Left kidney (tissue), 8 donors: ENCODE results near the gene FNDC8. TPM values are rescaled to one million over a fixed set of nuclear protein-coding genes. Genes with fewer than 3 reads are reported as not detected.
"Not testable (repeated sequence)": the region's sequence is repeated elsewhere in the genome, so short reads cannot be mapped to it uniquely, and the experiment has no call there.

Experiments used
- DNase-seq: peaks from one replicate; pipeline ENCODE4 v3.0.0-alpha.2; 2013
- long read RNA-seq, 8 donors: transcript quantifications; one replicate each; lab custom pipeline, GENCODE V29; 2026
- polyA plus RNA-seq: library from polyadenylated mRNA; unstranded; fragments of 120-200 nt; gene quantifications from one replicate; pipeline ENCODE4 v1.2.1, GENCODE V29; 2013; ENCODE audit not compliant: insufficient read length

Gene FNDC8
- not detected for polyA plus RNA-seq
- long read RNA-seq, donor 1, partial matches to known transcripts = 5 of 5 reads
- long read RNA-seq, donor 1, other reads (novel, unspliced or antisense) = 0 of 5 reads
- long read RNA-seq, donor 2 = 0 reads
- long read RNA-seq, donor 3 = 0 reads
- long read RNA-seq, donor 4 = 0 reads
- long read RNA-seq, donor 5 = 0 reads
- long read RNA-seq, donor 6 = 0 reads
- long read RNA-seq, donor 7 = 0 reads
- long read RNA-seq, donor 8 = 0 reads

DNA sequence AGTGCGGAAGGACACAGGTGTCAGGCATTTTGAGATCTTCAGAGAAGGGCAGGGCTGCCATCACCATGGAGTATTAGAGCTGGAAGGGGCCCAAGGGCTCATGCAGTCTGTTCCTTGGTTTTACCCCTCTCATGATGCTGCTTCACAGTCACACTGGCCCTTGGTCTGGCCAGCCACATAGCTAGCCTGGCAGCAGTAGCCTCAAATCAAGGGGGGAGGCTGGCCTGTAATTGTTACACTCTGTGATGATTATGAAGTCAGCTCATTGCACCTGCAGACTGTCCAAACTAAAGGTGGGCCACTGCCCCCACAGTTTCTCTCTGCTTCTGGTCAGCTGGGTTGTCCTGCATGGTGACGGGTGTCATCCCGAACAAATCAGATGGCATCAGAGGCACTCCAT, at the start of gene FNDC8:
TSS of gene FNDC8 (plus strand) at position 301 of the 400 bp plus-strand sequence. CDS start at position 380, 79 bp downstream.
- no peak for DNase-seq

DNA sequence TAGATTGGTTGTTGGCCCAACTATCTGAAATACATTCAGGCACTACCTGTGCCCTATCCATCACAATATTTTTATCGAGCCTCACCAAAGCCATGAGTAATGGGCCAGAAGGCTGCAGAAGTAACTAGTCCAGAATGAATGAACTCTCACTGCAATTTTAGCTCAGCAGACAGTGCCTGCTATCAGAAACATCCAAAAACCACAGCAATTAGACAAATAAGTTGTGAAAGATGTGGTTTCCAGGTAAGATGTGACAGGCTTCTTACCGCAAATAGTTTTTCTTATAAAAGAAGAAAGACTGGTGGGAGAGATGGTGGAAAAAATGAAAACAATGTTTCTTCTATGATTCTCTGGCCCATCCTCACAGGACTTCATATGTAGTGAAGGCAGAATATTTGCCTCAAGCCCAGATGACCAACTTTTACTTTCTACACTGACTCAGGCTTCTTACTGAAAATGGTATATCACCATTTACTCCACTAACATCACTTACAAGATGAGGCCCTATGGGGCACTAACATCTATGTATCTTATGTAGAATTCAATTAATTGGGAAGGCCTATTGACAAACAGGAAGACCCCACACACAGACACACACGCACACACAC, 48.1 kb upstream of the FNDC8 start:
- DNase-seq = no peak

DNA sequence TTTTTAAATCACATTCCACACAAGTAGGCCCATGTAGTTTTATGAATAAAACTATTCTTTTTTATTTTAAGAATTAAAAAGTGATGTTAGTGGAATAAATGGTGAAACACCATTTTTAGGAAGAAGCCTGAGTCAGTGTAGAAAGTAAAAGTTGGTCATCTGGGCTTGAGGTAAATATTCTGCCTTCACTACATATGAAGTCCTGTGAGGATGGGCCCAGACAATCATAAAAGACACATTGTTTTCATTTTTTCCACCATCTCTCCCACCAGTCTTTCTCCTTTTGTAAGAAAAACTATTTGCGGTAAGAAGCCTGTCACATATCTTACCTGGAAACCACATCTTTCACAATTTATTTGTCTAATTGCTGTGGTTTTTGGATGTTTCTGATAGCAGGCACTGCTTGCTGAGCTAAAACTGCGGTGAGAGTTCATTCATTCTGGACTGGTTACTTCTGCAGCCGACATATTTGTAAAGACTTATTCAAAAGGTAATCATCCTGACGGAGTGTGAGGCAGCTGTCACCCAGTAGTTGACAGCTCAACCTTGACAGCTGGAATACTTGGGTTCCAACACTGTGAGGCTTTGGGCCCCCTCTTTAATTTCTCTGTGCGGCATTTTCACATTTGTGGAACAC, 47.3 kb upstream of the FNDC8 start:
- no peak for DNase-seq

GRCh38 chr17:35074711-35075707, 46.4 kb upstream of the FNDC8 start:
- DNase-seq = no peak

DNA sequence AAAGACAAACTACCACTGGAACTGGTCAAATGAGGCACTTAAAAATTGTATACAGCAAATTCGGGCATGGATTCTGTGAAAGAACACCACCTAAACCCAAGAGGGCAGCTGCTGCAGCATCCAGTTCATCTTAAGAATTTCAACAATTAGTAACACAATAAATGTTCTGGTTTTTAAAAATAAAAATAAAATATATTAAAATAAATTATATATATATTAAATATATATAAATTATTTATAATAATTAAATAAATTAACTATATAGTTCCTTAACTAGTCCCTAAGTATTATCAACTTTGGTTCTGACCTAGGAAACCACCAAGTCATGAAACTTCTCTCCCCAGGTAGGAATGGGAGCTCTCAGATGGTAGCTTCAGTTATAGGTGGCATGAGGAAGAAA, 44.5 kb upstream of the FNDC8 start:
- DNase-seq = no peak

GRCh38 chr17:35079547-35080423, 41.6 kb upstream of the FNDC8 start:
- no peak for DNase-seq

DNA sequence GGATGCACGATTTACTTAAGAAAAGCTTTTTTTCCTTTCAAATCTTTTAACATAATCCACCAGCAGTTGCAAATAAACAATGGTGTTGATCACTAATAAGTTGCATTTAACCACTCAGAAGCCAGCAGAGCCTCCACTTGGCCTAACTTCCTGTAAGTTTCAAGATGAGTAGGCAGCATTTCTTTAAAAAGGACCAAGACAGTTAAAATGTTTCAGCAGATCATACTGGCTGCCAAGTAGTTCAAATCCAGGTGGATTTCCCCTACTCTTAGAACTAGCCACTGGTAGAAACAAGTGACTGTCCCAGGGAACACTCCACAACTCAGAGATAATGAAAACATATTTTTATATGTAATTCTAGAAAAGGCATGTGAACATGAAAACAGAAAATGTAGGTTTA, 40.9 kb upstream of the FNDC8 start:
- no peak for DNase-seq

- DNase-seq = no peak
Measured at GRCh38 chr17:35081638-35082037, 39.8 kb upstream of the FNDC8 start.

GRCh38 chr17:35082073-35082657, 39.2 kb upstream of the FNDC8 start:
- DNase-seq = no peak

DNA sequence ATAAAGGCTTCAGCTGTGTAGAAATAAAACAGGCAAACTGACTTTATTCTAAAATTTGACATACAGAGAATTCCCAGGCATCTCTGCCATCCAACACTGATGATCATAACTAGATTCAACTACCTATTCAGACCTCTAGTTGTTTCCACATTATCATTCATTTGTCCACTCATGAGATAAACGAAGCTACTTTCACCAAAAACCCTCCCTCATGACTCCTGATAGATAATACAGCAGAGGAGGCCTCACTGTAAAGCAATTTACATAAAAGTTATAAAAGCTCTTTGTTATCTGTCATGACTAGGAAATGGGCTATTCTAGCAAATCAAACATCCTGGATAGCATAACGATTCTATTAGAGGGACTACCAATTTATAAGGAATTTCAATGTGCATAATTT, 38.3 kb upstream of the FNDC8 start:
- no peak for DNase-seq

- no peak for DNase-seq
Measured at GRCh38 chr17:35084987-35085386, 36.4 kb upstream of the FNDC8 start.

- DNase-seq = no peak
Measured at GRCh38 chr17:35086164-35086563, 35.3 kb upstream of the FNDC8 start.

- no peak for DNase-seq
Measured at GRCh38 chr17:35086931-35087573, 34.4 kb upstream of the FNDC8 start.

- no peak for DNase-seq
Measured at GRCh38 chr17:35087731-35088355, 33.6 kb upstream of the FNDC8 start.

DNA sequence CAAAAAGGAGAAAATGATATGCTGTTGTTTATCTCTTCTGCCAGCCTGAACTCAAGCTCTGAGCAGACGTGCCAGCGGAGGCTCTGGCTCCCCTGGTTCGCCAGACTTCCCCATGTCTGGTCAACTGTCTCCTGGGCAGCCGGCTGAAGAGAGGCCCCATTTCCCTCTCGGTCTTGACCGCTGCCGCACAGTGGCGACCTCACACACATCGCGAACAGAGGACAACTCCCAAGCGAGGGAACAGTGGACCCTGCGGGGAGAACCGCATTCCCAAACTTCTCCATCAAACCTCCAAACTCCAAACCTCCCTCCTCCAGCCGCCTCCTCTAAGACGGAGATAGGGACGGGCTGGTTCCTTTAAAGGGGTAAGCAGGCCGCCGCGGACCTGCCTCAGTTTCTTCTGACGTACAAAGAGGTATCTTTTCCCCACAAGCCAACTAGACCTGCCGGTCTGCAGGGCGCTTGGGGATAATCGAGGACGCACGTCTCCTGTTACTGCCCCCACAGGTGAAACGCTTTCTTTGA, 33.0 kb upstream of the FNDC8 start:
- peak; percentile 50 for DNase-seq

DNA sequence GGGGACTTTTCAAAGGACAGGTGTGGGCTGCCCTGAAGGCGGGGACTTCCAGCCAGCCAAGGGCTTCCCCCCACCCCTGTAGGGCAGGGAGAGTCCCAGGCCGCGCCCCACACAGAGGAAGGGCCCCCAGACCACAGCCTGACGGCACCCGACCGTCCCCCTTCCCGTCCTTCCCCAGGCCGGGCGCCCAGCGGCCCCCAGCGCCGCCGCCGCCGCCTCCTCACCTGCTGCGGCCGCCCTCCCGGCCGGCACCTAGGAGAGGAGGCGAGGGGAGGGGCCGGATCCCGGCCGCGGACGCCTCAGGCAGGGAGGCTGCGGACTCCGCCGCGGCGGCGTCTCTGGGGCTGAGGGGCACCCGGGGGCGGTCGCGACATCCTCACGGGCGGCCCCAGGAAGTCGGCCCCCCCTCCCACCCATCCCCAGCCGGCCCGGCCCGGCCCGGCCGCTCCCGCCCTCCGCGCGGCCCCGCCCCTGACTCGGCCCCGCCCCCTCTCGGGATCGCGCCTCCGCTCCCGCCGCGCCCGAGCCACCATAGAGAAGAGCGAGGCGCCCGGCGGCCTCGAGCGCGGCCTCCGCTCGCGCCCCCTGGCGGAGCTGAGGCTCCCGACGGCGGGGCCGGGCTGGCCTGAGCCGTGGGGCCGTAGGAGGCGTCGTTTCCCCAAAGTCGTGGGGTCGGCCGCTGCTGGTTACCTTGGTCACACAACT, 32.4 kb upstream of the FNDC8 start:
- DNase-seq = peak; percentile 87

DNA sequence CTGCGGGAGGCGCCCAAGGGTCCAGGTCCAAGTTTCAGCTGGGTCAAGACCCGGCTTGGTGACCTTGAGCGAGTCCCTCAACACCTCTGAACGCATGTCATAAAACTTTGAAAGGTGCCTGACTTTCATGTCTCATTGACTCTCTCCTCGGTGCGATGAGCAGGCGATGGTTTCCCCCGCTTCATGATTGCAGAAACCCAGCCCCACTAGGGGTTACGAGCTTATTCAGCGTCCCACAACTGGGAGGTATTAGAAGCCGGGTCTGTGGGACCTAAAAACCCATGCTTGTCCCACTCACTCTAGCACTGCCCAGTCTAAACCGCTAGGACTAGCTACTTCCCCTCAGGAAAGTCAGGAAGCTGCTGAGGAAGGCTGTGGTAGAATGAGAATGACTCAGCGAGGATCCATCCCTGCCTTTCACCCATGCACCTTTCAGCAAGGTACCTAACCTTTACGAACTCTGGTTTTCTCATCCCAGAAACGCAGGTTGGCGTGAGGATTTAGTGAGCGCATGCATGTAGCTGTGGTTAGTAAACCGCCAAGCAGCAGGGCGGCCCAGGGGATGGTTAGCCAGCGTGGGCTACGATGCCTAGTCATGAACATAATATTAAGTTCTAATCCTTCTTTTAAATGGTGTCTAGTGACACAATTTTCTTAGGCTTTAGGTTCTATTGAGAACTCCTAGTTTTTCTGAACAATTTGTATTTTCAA, 31.7 kb upstream of the FNDC8 start:
- no peak for DNase-seq

GRCh38 chr17:35090707-35091106, 30.7 kb upstream of the FNDC8 start:
- DNase-seq = not testable (repeated sequence)
